Renal cortical epithelial cell (primary cell): Measurements from ENCODE around the gene CYBA. TPM values are rescaled to one million over a fixed set of nuclear protein-coding genes. Genes with fewer than 3 reads are reported as not detected.
A peak's percentile ranks its signal among the peaks of the same experiment; 100 is the strongest.

Source experiments
- DNase-seq: peaks from one replicate; pipeline ENCODE4 v3.0.0-alpha.2; 2011; ENCODE audit warnings: low read depth
- total RNA-seq: library from RNA; depleted of rRNA; stranded (reverse); fragments of >200 nt; gene quantifications from 2 replicates; pipeline ENCODE4 v1.2.3, GENCODE V29; 2014

CYBA gene
- total RNA-seq, 1 donor from 2014 or later = 594 TPM

DNA sequence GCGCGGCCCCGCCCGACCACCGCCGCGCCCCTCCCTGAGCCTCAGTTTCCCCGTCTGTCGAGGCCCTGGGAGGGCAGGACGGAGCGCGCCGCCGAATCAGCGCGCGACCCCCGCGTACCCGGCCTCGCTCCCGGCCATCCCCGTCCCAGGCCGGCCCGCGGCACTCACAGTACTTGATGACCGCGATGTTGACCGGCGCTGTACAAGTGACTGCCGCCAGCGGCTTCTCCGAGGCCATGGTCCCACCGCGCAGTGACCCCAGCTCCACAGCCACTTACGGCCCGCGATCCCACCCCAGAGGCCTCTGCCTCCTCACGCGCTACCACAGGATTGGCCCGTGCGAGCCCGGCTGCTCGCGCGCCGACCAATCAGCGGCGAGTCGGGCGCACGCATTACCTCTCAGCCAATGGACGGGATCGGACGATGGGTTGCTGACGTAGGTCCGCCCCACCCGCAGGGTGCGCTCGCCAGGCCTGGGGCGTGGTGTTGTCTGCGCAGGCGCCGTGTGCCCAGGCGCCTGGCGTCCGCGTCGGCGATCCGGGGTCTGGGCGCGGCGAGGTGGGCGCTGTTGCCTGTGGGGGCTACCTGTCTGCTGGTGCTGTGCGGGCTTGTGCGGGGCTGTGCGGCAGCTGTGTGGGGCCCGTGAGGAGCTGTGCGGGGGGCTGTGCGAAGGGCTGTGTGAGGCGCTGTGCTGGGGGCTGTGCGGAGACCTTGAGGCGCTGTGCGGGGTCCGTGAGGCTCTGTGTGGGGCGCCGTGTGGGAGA lies 12.2 kb upstream of the CYBA start, which contains the start of gene MVD:
Gene MVD, minus strand, starts transcription at position 249 of the 764 bp plus-strand sequence. Its CDS starts 11 bp downstream, at position 238.
- peak; percentile 93 for DNase-seq

DNA sequence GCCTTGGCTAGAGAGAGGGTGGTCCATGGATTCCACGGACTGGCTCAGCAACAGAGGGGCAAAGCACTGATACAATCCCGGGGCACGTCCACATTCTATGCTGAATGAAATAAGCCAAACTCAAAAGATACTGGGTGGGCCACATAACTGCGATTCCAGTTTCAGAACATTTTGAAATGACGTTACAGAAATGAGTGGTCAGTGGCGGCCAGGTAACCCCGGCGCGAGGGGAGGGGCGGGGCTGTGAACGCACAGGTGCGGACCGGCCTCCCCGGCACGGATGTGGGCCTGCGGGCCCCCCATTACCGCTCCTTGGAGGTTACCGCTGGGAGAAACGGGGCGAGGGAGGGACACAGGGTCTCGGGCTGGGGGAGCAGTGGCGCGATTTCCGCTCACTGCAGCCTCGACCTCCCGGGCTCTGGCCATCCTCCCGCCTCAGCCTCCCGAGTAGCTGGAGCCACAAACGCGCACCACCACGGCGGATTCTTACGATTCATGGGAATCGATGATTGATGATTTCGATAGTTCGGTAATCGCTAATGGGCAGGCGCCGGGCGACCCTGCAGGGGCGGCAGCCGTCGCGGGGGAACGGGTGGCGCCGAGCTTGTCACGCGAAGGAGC lies 11.5 kb upstream of the CYBA start:
- no peak for DNase-seq

- DNase-seq = no peak
These were observed 10.6 kb upstream of the CYBA start for GRCh38 chr16:88661468-88661867.

GRCh38 chr16:88659160-88659559 lies 8.3 kb upstream of the CYBA start:
- no peak for DNase-seq

DNA sequence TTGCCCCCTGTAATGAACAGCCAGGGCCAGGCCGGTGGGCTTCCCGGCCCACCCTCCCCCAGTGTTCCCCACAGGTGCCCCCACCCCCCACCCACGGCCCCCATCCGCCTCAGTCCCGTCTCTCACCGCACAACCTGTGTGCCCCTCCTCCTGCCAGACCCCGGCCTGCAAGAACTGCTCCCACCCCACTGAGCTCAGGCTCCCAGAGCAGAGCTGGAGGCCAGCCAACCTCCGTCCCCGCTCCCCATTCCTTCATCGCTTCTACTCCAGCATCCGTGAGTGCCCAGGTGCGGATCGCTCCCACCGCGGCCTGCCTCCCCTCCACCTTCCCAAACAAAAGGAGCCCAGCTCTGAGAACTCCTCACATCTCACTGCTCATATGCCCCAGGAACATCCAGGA lies 7.9 kb upstream of the CYBA start:
- no peak for DNase-seq

DNA sequence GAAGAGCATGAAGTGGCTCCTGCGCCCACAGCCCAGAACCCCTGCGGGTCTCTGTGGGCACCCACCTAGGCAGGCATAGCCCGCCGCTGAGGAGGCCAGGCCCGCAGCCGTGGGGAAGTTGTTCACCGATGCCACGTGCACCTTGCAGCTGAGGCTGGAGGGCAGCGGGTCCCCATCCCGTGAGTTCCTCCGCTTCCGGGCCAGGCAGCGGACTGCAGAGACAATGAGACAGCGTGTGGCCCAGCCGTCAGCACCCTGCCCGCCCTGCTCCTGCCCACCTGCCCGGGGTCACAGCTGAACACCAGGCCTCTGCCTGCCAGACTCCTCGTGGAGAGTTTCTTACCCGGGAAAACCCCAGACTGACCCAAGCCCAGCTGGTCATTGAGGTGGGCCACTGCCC lies 6.5 kb upstream of the CYBA start:
- DNase-seq = no peak

GRCh38 chr16:88656291-88656980 lies 5.6 kb upstream of the CYBA start:
- DNase-seq = no peak

DNA sequence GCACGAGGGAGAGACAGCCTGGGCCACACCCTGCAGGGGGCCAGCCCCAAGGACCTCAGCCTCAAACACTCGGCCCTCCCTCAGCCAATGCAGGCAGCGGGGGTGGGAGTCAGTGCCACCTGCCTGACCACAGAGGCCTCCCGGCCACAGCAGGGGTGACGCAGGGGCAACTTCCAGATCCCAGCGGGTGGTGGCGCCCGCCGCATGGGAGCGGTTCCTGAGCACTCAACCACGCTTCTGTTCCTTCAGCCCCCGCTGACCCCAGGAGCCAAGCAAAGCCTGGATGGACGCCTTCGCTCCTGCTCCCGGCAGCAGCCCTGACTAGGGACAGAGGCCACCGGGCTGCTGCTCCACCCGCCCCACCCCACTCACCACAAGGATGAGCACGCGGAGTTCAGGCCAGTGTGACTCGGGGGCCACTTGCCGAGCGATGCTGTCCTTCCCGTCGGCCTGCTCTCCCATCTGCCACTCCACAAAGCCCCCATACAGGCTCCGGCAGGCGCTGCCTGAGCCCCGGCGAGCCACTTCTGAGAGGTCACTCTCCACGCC lies 5.0 kb upstream of the CYBA start:
- DNase-seq = no peak

GRCh38 chr16:88655053-88655732 lies 4.3 kb upstream of the CYBA start:
- DNase-seq = no peak

GRCh38 chr16:88654363-88655052 lies 3.7 kb upstream of the CYBA start:
- DNase-seq = no peak

DNA sequence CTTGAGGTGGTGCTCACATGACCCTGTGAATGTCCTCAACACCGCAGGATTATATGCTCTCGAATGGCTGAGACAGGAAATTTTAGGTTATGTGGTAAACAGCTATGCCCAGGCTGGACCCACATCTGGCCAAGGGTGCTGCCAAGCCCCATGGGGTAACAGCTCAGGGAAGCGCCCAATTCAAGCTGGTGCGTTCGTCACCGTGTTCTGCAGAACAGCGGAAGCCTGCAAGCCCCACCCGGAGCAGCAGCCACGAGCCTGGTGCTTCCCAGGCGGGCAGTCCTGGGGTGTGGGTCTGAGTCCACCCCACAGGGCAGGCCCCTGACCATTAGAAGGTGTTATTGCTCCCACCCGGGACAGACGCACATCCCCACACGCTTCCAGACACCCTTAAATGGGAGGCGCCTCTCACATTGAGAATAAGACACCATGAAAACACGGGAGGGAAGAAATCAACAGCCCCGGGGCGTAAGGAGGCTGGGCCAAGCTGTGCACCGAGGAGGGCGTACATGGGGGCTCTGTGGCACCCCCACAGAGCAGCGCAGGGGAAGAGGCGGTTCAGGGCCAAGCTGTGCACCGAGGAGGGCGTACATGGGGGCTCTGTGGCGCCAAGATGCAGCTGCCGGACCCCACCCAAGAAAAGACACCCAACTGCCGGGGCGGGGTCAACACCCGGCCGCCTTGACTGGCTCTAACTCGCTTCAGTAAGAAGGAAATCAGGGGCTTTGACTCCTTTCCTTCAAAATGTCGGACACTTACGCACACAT lies 2.9 kb upstream of the CYBA start:
- no peak for DNase-seq

GRCh38 chr16:88653101-88653500 lies 2.2 kb upstream of the CYBA start:
- no peak for DNase-seq

- no peak for DNase-seq
These were observed 1.9 kb upstream of the CYBA start for GRCh38 chr16:88652762-88653063.

GRCh38 chr16:88651989-88652761 lies 1.3 kb upstream of the CYBA start:
- no peak for DNase-seq

DNA sequence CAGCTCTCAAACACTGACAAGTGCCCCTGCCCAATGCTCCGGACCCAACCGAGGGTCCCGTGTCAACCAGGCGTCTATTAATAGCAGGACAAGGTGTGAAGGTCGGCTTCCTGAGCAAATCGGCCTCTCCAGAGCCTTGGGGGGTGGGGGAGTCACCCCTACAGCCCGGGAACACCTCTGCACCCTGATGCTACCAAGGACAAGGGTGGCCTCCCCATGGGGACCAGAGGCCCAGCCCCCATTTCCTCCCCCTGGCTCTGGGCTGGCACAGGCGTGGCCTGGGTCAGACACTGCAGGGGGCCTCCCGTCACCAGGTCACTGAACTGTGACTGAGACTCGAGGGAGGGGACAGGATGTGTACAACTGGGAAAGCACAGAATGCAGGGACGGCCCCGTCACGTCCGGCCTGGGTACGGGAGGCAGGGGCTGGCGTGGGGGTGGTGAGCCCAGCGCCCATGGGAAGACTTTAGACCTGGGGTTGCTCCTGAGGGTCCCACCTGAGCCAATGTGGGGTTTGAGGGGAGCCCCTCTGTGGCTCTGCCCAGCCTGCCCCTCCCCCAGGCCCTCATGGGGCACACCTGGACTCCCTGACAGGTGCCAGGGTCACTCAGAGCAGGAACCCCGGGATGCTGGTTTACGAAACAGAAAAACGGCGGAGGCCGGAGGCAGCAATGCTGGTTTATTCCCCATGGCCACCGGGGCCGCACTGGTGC lies 579 bp upstream of the CYBA start:
- DNase-seq = peak; percentile 84

- DNase-seq = no peak
These were observed 717 bp downstream of the CYBA start for GRCh38 chr16:88649924-88650748.

- DNase-seq = peak; percentile 49
These were observed 1.5 kb downstream of the CYBA start for GRCh38 chr16:88649195-88649923.
